ENCODE results near the gene DENND1B. TPM values are rescaled to one million over a fixed set of nuclear protein-coding genes. Genes with fewer than 3 reads are reported as not detected.

DENND1B gene
- total and polyA plus RNA-seq, 2 donors (not counting 1 experiment from before 2014, with no cell fraction given), result 4.3 to 25.4 TPM

DNA sequence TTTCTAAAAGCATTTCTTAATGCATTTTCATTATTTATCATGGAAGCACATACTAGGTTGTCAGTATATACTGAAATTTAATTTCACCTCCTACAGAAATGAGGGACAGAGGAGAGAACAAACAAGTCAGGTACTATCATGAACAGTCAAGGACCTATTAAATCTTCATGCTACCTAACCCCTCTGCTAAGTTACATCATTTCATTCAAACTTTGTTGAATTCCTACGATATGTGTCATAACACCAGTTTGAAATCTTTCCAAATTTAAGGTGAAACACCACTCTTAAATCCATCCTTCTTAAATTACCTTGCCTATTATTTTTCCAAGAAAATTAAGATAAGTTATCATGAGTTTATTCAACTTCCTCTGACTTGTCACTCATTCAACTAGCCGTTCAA, 78.9 kb downstream of the DENND1B start:
- ATAC-seq (ENCODE audit: low read depth) (no peak), DNase-seq (no peak)
- 100% methylated on average over 1 of the region's 2 CpGs for WGBS (ENCODE audit: insufficient coverage)
- Histone ChIP-seq H4K20me1 (ENCODE audit: control insufficient read depth, insufficient read depth, low read length, poor library complexity, severe bottlenecking) (no peaks in the 10 kb centered on the region), H3K36me3 (replicated peaks in 1 of 2; ENCODE audit: control extremely low read depth in 1 of 2, control insufficient read depth in 1 of 2, extremely low read depth in 1 of 2, insufficient read depth in 2 of 2, low read length in 1 of 2) (no peaks in the 10 kb centered on the region), H3K9me3 (ENCODE audit: control extremely low read depth in 1 of 3, control insufficient read depth in 2 of 3, insufficient read depth in 1 of 3, low read length in 2 of 3) (peaks cover 0 to 3% (median 0%) of the 10 kb centered on the region in 3 donors), H3K27ac (ENCODE audit: low read length in 2 of 2) (no peak overlapping the region), H3K4me2 (replicated peaks; ENCODE audit: low read depth, low read length, poor library complexity, severe bottlenecking) (no peak overlapping the region), H3K9ac (ENCODE audit: low read length) (no peak overlapping the region), H3K79me2 (ENCODE audit: control insufficient read depth, insufficient read depth, low read length) (peaks cover 6% of the 10 kb centered on the region), H3K27me3 (replicated peaks in 1 of 4; ENCODE audit: control extremely low read depth in 1 of 4, control insufficient read depth in 3 of 4, insufficient read depth in 4 of 4, low read length in 3 of 4) (no peaks in the 10 kb centered on the region), H3K4me1 (ENCODE audit: control insufficient read depth in 2 of 2, insufficient read depth in 2 of 2, low read length in 2 of 2) (peaks cover 0 to 3% of the 10 kb centered on the region in 2 donors), H3K4me3 (ENCODE audit: control extremely low read depth in 1 of 5, extremely low read depth in 1 of 5, insufficient read depth in 1 of 5, low read depth in 2 of 5, low read length in 4 of 5) (no peak overlapping the region), H2AFZ (ENCODE audit: insufficient read depth, low read depth, low read length, poor library complexity, severe bottlenecking) (no peak overlapping the region)
- POLR2A ChIA-PET, result no interaction called here
- intact Hi-C loops (cut with micrococcal nuclease), result no loop called here
- Mint-ChIP-seq H3K27me3 (no peaks in the 10 kb centered on the region), H3K4me3 (no peak overlapping the region), H3K27ac (no peak overlapping the region), H3K9me3 (ENCODE audit: insufficient read depth) (peaks cover 4% of the 10 kb centered on the region), H3K4me1 (peaks cover 50% of the 10 kb centered on the region)
- CTCF ChIA-PET, result interaction anchor here (0.7 kb wide), 1 partner anchor 231 kb away, joined by 3 read pairs; no protein-coding TSS in a partner anchor
- no peak for TF ChIP-seq EZH2 (IDR thresholded peaks at IDR 0.05; ENCODE audit: borderline replicate concordance, insufficient read depth, low read depth, low read length, poor library complexity, severe bottlenecking)
- TF ChIP-seq, protein P1, sequence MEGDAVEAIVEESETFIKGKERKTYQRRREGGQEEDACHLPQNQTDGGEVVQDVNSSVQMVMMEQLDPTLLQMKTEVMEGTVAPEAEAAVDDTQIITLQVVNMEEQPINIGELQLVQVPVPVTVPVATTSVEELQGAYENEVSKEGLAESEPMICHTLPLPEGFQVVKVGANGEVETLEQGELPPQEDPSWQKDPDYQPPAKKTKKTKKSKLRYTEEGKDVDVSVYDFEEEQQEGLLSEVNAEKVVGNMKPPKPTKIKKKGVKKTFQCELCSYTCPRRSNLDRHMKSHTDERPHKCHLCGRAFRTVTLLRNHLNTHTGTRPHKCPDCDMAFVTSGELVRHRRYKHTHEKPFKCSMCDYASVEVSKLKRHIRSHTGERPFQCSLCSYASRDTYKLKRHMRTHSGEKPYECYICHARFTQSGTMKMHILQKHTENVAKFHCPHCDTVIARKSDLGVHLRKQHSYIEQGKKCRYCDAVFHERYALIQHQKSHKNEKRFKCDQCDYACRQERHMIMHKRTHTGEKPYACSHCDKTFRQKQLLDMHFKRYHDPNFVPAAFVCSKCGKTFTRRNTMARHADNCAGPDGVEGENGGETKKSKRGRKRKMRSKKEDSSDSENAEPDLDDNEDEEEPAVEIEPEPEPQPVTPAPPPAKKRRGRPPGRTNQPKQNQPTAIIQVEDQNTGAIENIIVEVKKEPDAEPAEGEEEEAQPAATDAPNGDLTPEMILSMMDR (IDR thresholded peaks at IDR 0.05), result no peak

DNA sequence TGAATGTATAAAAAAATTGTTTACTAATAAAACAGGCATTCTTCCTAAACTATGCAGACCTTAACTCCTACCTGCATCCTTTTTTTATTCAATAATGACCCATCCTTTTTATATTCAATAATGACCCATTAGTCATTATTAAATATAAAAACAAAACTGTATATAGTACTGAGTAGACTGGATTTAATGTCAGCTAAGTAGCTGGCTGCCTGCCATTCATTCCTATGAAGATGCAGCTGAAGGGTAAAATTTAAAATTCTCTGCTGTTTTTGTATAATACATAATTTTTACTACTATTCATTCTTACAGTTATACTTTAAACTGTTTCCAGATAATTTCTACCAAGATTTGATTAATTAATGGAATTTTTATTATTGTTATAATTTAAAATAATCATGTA, 79.3 kb downstream of the DENND1B start:
- Histone ChIP-seq H3K9ac (ENCODE audit: low read length) (no peak overlapping the region), H3K4me2 (replicated peaks; ENCODE audit: low read depth, low read length, poor library complexity, severe bottlenecking) (no peak overlapping the region), H3K27ac (ENCODE audit: low read length in 2 of 2) (no peak overlapping the region), H3K36me3 (replicated peaks in 1 of 2; ENCODE audit: control extremely low read depth in 1 of 2, control insufficient read depth in 1 of 2, extremely low read depth in 1 of 2, insufficient read depth in 2 of 2, low read length in 1 of 2) (no peaks in the 10 kb centered on the region), H3K79me2 (ENCODE audit: control insufficient read depth, insufficient read depth, low read length) (peaks cover 6% of the 10 kb centered on the region), H4K20me1 (ENCODE audit: control insufficient read depth, insufficient read depth, low read length, poor library complexity, severe bottlenecking) (no peaks in the 10 kb centered on the region), H3K27me3 (replicated peaks in 1 of 4; ENCODE audit: control extremely low read depth in 1 of 4, control insufficient read depth in 3 of 4, insufficient read depth in 4 of 4, low read length in 3 of 4) (no peaks in the 10 kb centered on the region), H2AFZ (ENCODE audit: insufficient read depth, low read depth, low read length, poor library complexity, severe bottlenecking) (no peak overlapping the region), H3K4me1 (ENCODE audit: control insufficient read depth in 2 of 2, insufficient read depth in 2 of 2, low read length in 2 of 2) (peaks cover 0 to 3% of the 10 kb centered on the region in 2 donors), H3K4me3 (ENCODE audit: control extremely low read depth in 1 of 5, extremely low read depth in 1 of 5, insufficient read depth in 1 of 5, low read depth in 2 of 5, low read length in 4 of 5) (no peak overlapping the region), H3K9me3 (ENCODE audit: control extremely low read depth in 1 of 3, control insufficient read depth in 2 of 3, insufficient read depth in 1 of 3, low read length in 2 of 3) (no peaks in the 10 kb centered on the region)
- Mint-ChIP-seq H3K27ac (no peak overlapping the region), H3K4me3 (no peak overlapping the region), H3K27me3 (no peaks in the 10 kb centered on the region), H3K4me1 (peaks cover 52% of the 10 kb centered on the region), H3K9me3 (ENCODE audit: insufficient read depth) (peaks cover 4% of the 10 kb centered on the region)
- ChIA-PET CTCF (interaction anchor here (0.7 kb wide), 1 partner anchor 231 kb away, joined by 3 read pairs; no protein-coding TSS in a partner anchor), POLR2A (no interaction called here)
- ATAC-seq (ENCODE audit: low read depth) (no peak), DNase-seq (no peak)
- no peak for TF ChIP-seq EZH2 (IDR thresholded peaks at IDR 0.05; ENCODE audit: borderline replicate concordance, insufficient read depth, low read depth, low read length, poor library complexity, severe bottlenecking)
- TF ChIP-seq, protein P1 (IDR thresholded peaks at IDR 0.05), result no peak
- intact Hi-C loops (cut with micrococcal nuclease), result no loop called here
